Adrenal gland (tissue), 12 donors: ENCODE data around the gene FAM81B. TPM values are rescaled to one million over a fixed set of nuclear protein-coding genes. Genes with fewer than 3 reads are reported as not detected.

Experiments
- DNase-seq, 7 donors: peaks; one replicate each; pipeline ENCODE4 v3.0.0-alpha.2; 2019 to 2020
- H3K27ac ChIP-seq, 5 donors: fragments of 200-600 bp; sonication (generic) in 4 of 5; 1 replicate in 3 of 5; 2 replicates in 2 of 5; pipeline versions ENCODE4 v1.5.1 to v1.8.0; 2016 to 2020; ENCODE audit warnings: mild to moderate bottlenecking in 1 of 5
- H3K27me3 ChIP-seq: fragments of 200-600 bp; 2 replicates; pipeline ENCODE4 v1.8.0; 2021
- H3K36me3 ChIP-seq, 2 donors: fragments of 200-600 bp; replicated peaks in 1 of 2; 1 replicate in 1 of 2; 2 replicates in 1 of 2; pipeline versions ENCODE4 v1.5.1 to v1.8.0; 2018 to 2022
- H3K4me1 ChIP-seq, 2 donors: fragments of 200-600 bp; replicated peaks in 1 of 2; 1 replicate in 1 of 2; 2 replicates in 1 of 2; pipeline versions ENCODE4 v1.5.1 to v1.8.0; 2018 to 2021
- H3K4me3 ChIP-seq, 4 donors: fragments of 200-600 bp; sonication (generic) in 3 of 4; one replicate each; pipeline ENCODE4 v1.5.1; 2016 to 2018
- H3K9me3 ChIP-seq, 3 donors: fragments of 200-600 bp; sonication (generic) in 1 of 3; replicated peaks in 1 of 3; 1 replicate in 2 of 3; 2 replicates in 1 of 3; pipeline versions ENCODE4 v1.5.1 to v1.8.0; 2016 to 2021
- CTCF ChIP-seq, 6 experiments: fragments of 450-650 bp in 4 of 6; fragments of 200-600 bp in 2 of 6; sonication (generic) in 1 of 6; IDR thresholded peaks; 1 replicate in 5 of 6; 2 replicates in 1 of 6; pipeline versions ENCODE4 v1.5.1 to v1.8.0; 2016 to 2021; ENCODE audit warnings: antibody characterized with exemption in 6 of 6, mild to moderate bottlenecking in 2 of 6, moderate library complexity in 1 of 6
- POLR2A ChIP-seq, 2 donors: fragments of 450-650 bp; IDR thresholded peaks; one replicate each; pipeline ENCODE4 v1.6.1; 2017; ENCODE audit warnings: antibody characterized with exemption in 2 of 2, mild to moderate bottlenecking in 2 of 2, moderate library complexity in 1 of 2
- WGBS, 4 donors: extraction: QIAGEN DNeasy Blood & Tissue Kit in 2 of 4; methylation state at CpG; one replicate each; pipeline versions ENCODE4 v1.1.5 to v1.1.7; 2013 to 2017; 5-methylcytosine and 5-hydroxymethylcytosine counted together
- intact Hi-C, 2 donors: fragments of 100-400 bp; cut with DNase I; formaldehyde crosslinking; loops; one replicate each; pipeline versions ENCODE4 v1.14.1 to v1.15.0; 2022 to 2023
- polyA plus RNA-seq, 3 donors: library from polyadenylated mRNA; stranded (reverse); fragments of 200-250 nt in 2 of 3; fragments of 350-450 nt in 1 of 3; fragmentation: Illumina TruSeq in 1 of 3; extraction: RNeasy Lipid Tissue Mini Kit (QIAGEN cat#74804) in 1 of 3; gene quantifications; one replicate each; pipeline ENCODE4 v1.2.3, GENCODE V29; 2013 to 2014
- total RNA-seq, 9 donors: library from RNA; depleted of rRNA in 4 of 9; stranded (reverse); fragments of >200 nt in 4 of 9; fragments of 120-200 nt in 1 of 9; fragmentation: NEBNext Ultra II Directional in 1 of 9; extraction: Animal tissue kit (Norgen Biotek cat#: 25700) in 1 of 9; gene quantifications; one replicate each; pipeline versions ENCODE4 v1.1.0 to v1.2.4, GENCODE V29; 2013 to 2023
- donor health status: healthy with polysubstance abuse.
- donor health status: Bipolar disorder and iron deficiency.
- donor health status: DM: yes; HTN: yes; CAD: no.
- donor health status: DM: no; HTN: no; CAD: no.
- donor health status: DM: no; HTN: no; CAD: no.
- donor health status: DM: yes; HTN: yes; CAD: no.

The FAM81B gene
- total and polyA plus RNA-seq, 12 donors = 0.16 to 0.71 (median 0.35) TPM; not detected in 7

GRCh38 chr5:95454536-95454935, 63.4 kb downstream of the FAM81B start:
- no peak overlapping the region for H3K4me3 ChIP-seq
- H3K27ac ChIP-seq = no peak overlapping the region
- no peaks in the 10 kb centered on the region for H3K36me3 ChIP-seq
- H3K4me1 ChIP-seq = no peaks in the 10 kb centered on the region
- WGBS, 4 donors = 67 to 96% (median 81%) methylated on average over 2 of the region's 2 CpGs
- TF ChIP-seq CTCF (IDR thresholded peaks at IDR 0.05) (no peak), POLR2A (IDR thresholded peaks at IDR 0.05) (no peak)
- no peaks in the 10 kb centered on the region for H3K9me3 ChIP-seq
- intact Hi-C loops = no loop called here
- no peak for DNase-seq
- no peaks in the 10 kb centered on the region for H3K27me3 ChIP-seq

- H3K27me3 ChIP-seq = no peaks in the 10 kb centered on the region
- intact Hi-C loops = no loop called here
- no peak overlapping the region for H3K4me3 ChIP-seq
- H3K36me3 ChIP-seq = peaks cover 0 to 9% of the 10 kb centered on the region in 2 donors
- DNase-seq = no peak
- no peak overlapping the region for H3K27ac ChIP-seq
- 96 to 99% (median 97%) methylated on average over 2 of the region's 2 CpGs for WGBS, 4 donors
- no peaks in the 10 kb centered on the region for H3K4me1 ChIP-seq
- TF ChIP-seq POLR2A (IDR thresholded peaks at IDR 0.05) = no peak
- TF ChIP-seq CTCF (IDR thresholded peaks at IDR 0.05) = no peak
- H3K9me3 ChIP-seq = no peaks in the 10 kb centered on the region
These were observed 69.5 kb downstream of the FAM81B start for GRCh38 chr5:95460665-95461064.

- Histone ChIP-seq H3K27ac (no peak overlapping the region), H3K9me3 (no peaks in the 10 kb centered on the region), H3K36me3 (peaks cover 0 to 24% of the 10 kb centered on the region in 2 donors), H3K27me3 (no peaks in the 10 kb centered on the region), H3K4me3 (no peak overlapping the region), H3K4me1 (no peaks in the 10 kb centered on the region)
- WGBS, 4 donors = 91 to 100% (median 94%) methylated on average over 1 of the region's 1 CpG
- no peak for DNase-seq
- intact Hi-C loops = no loop called here
- no peak for TF ChIP-seq CTCF (IDR thresholded peaks at IDR 0.05)
- no peak for TF ChIP-seq POLR2A (IDR thresholded peaks at IDR 0.05)
These were observed 80.3 kb downstream of the FAM81B start for GRCh38 chr5:95471487-95471886.

GRCh38 chr5:95471942-95472341, 80.8 kb downstream of the FAM81B start:
- Histone ChIP-seq H3K27me3 (no peaks in the 10 kb centered on the region), H3K36me3 (peaks cover 0 to 24% of the 10 kb centered on the region in 2 donors), H3K27ac (no peak overlapping the region), H3K9me3 (no peaks in the 10 kb centered on the region), H3K4me3 (no peak overlapping the region), H3K4me1 (no peaks in the 10 kb centered on the region)
- intact Hi-C loops = no loop called here
- no peak for DNase-seq
- TF ChIP-seq CTCF (IDR thresholded peaks at IDR 0.05) = no peak
- TF ChIP-seq POLR2A (IDR thresholded peaks at IDR 0.05) = no peak
